H9 (cell line): ENCODE results near the gene OSBPL8. TPM values are rescaled to one million over a fixed set of nuclear protein-coding genes. Genes with fewer than 3 reads are reported as not detected.

Experiments
- DNase-seq: peaks from one replicate; pipeline ENCODE4 v3.0.0-alpha.2; 2017
- H2AFZ ChIP-seq: one replicate; pipeline ENCODE4 v1.6.1; 2013; ENCODE audit warnings: mild to moderate bottlenecking, low read length, control low read depth, moderate library complexity
- H2AK5ac ChIP-seq: 2 replicates; pipeline ENCODE4 v1.6.1; 2013; ENCODE audit warnings: low read length, control low read depth, mixed read lengths; ENCODE audit not compliant: insufficient read length
- H2BK120ac ChIP-seq: one replicate; pipeline ENCODE4 v1.6.1; 2013; ENCODE audit warnings: low read depth, mild to moderate bottlenecking, low read length, control low read depth, inconsistent platforms; ENCODE audit not compliant: poor library complexity, severe bottlenecking
- H2BK12ac ChIP-seq: 2 replicates; pipeline ENCODE4 v1.6.1; 2013; ENCODE audit warnings: low read length, control low read depth, mixed read lengths, low read depth; ENCODE audit not compliant: insufficient read length
- H2BK15ac ChIP-seq: 2 replicates; pipeline ENCODE4 v1.6.1; 2013; ENCODE audit warnings: low read depth, low read length, control low read depth
- H2BK20ac ChIP-seq: one replicate; pipeline ENCODE4 v1.6.1; 2013; ENCODE audit warnings: low read depth, mild to moderate bottlenecking, low read length, control low read depth, inconsistent platforms; ENCODE audit not compliant: poor library complexity, severe bottlenecking
- H2BK5ac ChIP-seq: 2 replicates; pipeline ENCODE4 v1.6.1; 2013; ENCODE audit warnings: low read length, control low read depth, mixed read lengths; ENCODE audit not compliant: insufficient read length
- H3K14ac ChIP-seq: 2 replicates; pipeline ENCODE4 v1.6.1; 2013; ENCODE audit warnings: low read length, control low read depth; ENCODE audit not compliant: insufficient read depth
- H3K18ac ChIP-seq: 2 replicates; pipeline ENCODE4 v1.6.1; 2013; ENCODE audit warnings: low read depth, mild to moderate bottlenecking, mixed read lengths, low read length, control low read depth; ENCODE audit not compliant: insufficient read length
- H3K23ac ChIP-seq: 2 replicates; pipeline ENCODE4 v1.6.1; 2013; ENCODE audit warnings: low read length, control low read depth, mixed read lengths, low read depth; ENCODE audit not compliant: insufficient read length
- H3K23me2 ChIP-seq: 2 replicates; pipeline ENCODE4 v1.6.1; 2013; ENCODE audit warnings: low read depth, mild to moderate bottlenecking, mixed read lengths, low read length, control low read depth; ENCODE audit not compliant: insufficient read length, poor library complexity, severe bottlenecking
- H3K27ac ChIP-seq: 2 replicates; pipeline ENCODE4 v1.5.1; 2013; ENCODE audit warnings: low read length, control low read depth, mixed read lengths, low read depth; ENCODE audit not compliant: insufficient read length
- H3K27me3 ChIP-seq: 2 replicates; pipeline ENCODE4 v1.6.1; 2013; ENCODE audit warnings: low read length, control low read depth, inconsistent platforms; ENCODE audit not compliant: insufficient read depth
- H3K4ac ChIP-seq: 2 replicates; pipeline ENCODE4 v1.6.1; 2013; ENCODE audit warnings: low read depth, mild to moderate bottlenecking, control low read depth, inconsistent platforms, low read length, moderate library complexity
- H3K4me1 ChIP-seq: 2 replicates; pipeline ENCODE4 v1.6.1; 2013; ENCODE audit warnings: low read length, control low read depth, inconsistent platforms; ENCODE audit not compliant: insufficient read depth
- H3K4me2 ChIP-seq: 2 replicates; pipeline ENCODE4 v1.6.1; 2013; ENCODE audit warnings: low read length, control low read depth, mixed read lengths; ENCODE audit not compliant: insufficient read length, insufficient read depth
- H3K56ac ChIP-seq: 2 replicates; pipeline ENCODE4 v1.6.1; 2013; ENCODE audit warnings: low read depth, mild to moderate bottlenecking, mixed read lengths, low read length, control low read depth; ENCODE audit not compliant: insufficient read length
- H3K79me1 ChIP-seq: 2 replicates; pipeline ENCODE4 v1.6.1; 2013; ENCODE audit warnings: low read depth, mild to moderate bottlenecking, moderate library complexity, low read length, control low read depth, inconsistent platforms; ENCODE audit not compliant: insufficient read depth, poor library complexity, severe bottlenecking
- H3K79me2 ChIP-seq: 2 replicates; pipeline ENCODE4 v1.6.1; 2013; ENCODE audit warnings: low read length, control low read depth, inconsistent platforms; ENCODE audit not compliant: insufficient read depth
- H3K9ac ChIP-seq: 2 replicates; pipeline ENCODE4 v1.6.1; 2013; ENCODE audit warnings: low read length, control low read depth, mixed read lengths; ENCODE audit not compliant: insufficient read length; ENCODE audit errors: extremely low read depth
- H3K9me3 ChIP-seq: one replicate; pipeline ENCODE4 v1.6.1; 2013; ENCODE audit warnings: low read depth, low read length, inconsistent platforms; ENCODE audit not compliant: control insufficient read depth
- H3T11ph ChIP-seq: one replicate; pipeline ENCODE4 v1.6.1; 2013; ENCODE audit warnings: mild to moderate bottlenecking, low read length, control low read depth, inconsistent platforms
- H4K20me1 ChIP-seq: one replicate; pipeline ENCODE4 v1.6.1; 2013; ENCODE audit not compliant: control insufficient read depth, insufficient read length, insufficient read depth
- H4K5ac ChIP-seq: 2 replicates; pipeline ENCODE4 v1.6.1; 2013; ENCODE audit warnings: low read depth, mild to moderate bottlenecking, mixed read lengths, low read length, control low read depth; ENCODE audit not compliant: insufficient read length
- H4K8ac ChIP-seq: replicated peaks from 2 replicates; pipeline ENCODE4 v1.6.1; 2013; ENCODE audit warnings: low read length, control low read depth, mixed read lengths, low read depth; ENCODE audit not compliant: insufficient read length
- H4K91ac ChIP-seq: 2 replicates; pipeline ENCODE4 v1.6.1; 2013; ENCODE audit warnings: low read depth, mild to moderate bottlenecking, moderate library complexity, mixed read lengths, low read length, control low read depth; ENCODE audit not compliant: insufficient read length
- H3K27ac Mint-ChIP-seq, 3 experiments: 2 replicates in 2 of 3; 3 replicates in 1 of 3; pipeline ENCODE4 v1.8.0; 2020 to 2021; ENCODE audit warnings: mixed read lengths in 3 of 3, mild to moderate bottlenecking in 1 of 3, moderate library complexity in 1 of 3
- H3K27me3 Mint-ChIP-seq: 2 replicates; pipeline ENCODE4 v1.8.0; 2021; ENCODE audit warnings: low read depth, mild to moderate bottlenecking, moderate library complexity, mixed read lengths
- H3K36me3 Mint-ChIP-seq, 3 experiments: 2 replicates in 2 of 3; 3 replicates in 1 of 3; pipeline ENCODE4 v1.8.0; 2020 to 2021; ENCODE audit warnings: low read depth in 3 of 3, mixed read lengths in 3 of 3; ENCODE audit not compliant: insufficient read depth in 1 of 3
- H3K4me1 Mint-ChIP-seq, 2 experiments: 2 replicates each; pipeline ENCODE4 v1.8.0; 2020; ENCODE audit warnings: mixed read lengths in 2 of 2
- H3K4me3 Mint-ChIP-seq, 2 experiments: 2 replicates in 1 of 2; 3 replicates in 1 of 2; pipeline ENCODE4 v1.8.0; 2020 to 2021; ENCODE audit warnings: mild to moderate bottlenecking in 2 of 2, mixed read lengths in 2 of 2, moderate library complexity in 1 of 2
- H3K9me3 Mint-ChIP-seq, 2 experiments: 2 replicates in 1 of 2; 3 replicates in 1 of 2; pipeline ENCODE4 v1.8.0; 2020; ENCODE audit warnings: mild to moderate bottlenecking in 2 of 2, mixed read lengths in 2 of 2, moderate library complexity in 1 of 2
- CTCF ChIP-seq: fragments of 200-600 bp; sonication (generic); conservative IDR thresholded peaks from 3 replicates; pipeline ENCODE4 v1.8.0; 2021; ENCODE audit warnings: antibody characterized with exemption, mild to moderate bottlenecking
- WGBS: extraction: QIAGEN DNeasy Blood & Tissue Kit; methylation state at CpG from one replicate; pipeline ENCODE4 v1.1.7; 2013; ENCODE audit warnings: missing lambda C conversion rate, low lambda C conversion rate, mixed read lengths; ENCODE audit not compliant: insufficient read length; ENCODE audit errors: extremely low coverage; 5-methylcytosine and 5-hydroxymethylcytosine counted together
- total RNA-seq: library from RNA; stranded (reverse); gene quantifications from 2 replicates; pipeline ENCODE4 v1.2.1, GENCODE V29; 2021

OSBPL8 gene
- total RNA-seq, 1 experiment from 2014 or later, result 61.2 TPM

- no CpG with 5 or more reads among the region's 3 CpGs for WGBS
Measured at GRCh38 chr12:76587428-76588178, 28.0 kb upstream of the OSBPL8 start.

More at GRCh38 chr12:76587428-76588178, 28.0 kb upstream of the OSBPL8 start:
- Histone ChIP-seq H3K9me3 (no peaks in the 10 kb centered on the region), H4K8ac (no peak overlapping the region), H3K79me2 (no peaks in the 10 kb centered on the region), H2BK20ac (no peak overlapping the region), H2AK5ac (no peak overlapping the region), H4K5ac (no peak overlapping the region), H3T11ph (no peak overlapping the region), H2BK5ac (no peak overlapping the region), H2BK120ac (no peak overlapping the region), H3K18ac (no peak overlapping the region), H3K27ac (no peak overlapping the region), H4K91ac (no peak overlapping the region), H3K4ac (no peak overlapping the region), H2AFZ (no peak overlapping the region), H3K56ac (no peak overlapping the region), H3K23ac (no peak overlapping the region), H3K27me3 (no peaks in the 10 kb centered on the region), H4K20me1 (no peaks in the 10 kb centered on the region), H3K9ac (no peak overlapping the region), H2BK12ac (no peak overlapping the region), H3K79me1 (no peaks in the 10 kb centered on the region), H3K4me1 (no peaks in the 10 kb centered on the region), H2BK15ac (no peak overlapping the region), H3K4me2 (no peak overlapping the region), H3K23me2 (no peaks in the 10 kb centered on the region), H3K14ac (no peak overlapping the region)
- Mint-ChIP-seq H3K27ac (no peak overlapping the region), H3K36me3 (no peaks in the 10 kb centered on the region), H3K27me3 (no peaks in the 10 kb centered on the region), H3K9me3 (no peaks in the 10 kb centered on the region; a peak in 3 of 5 replicates), H3K4me1 (no peaks in the 10 kb centered on the region), H3K4me3 (no peak overlapping the region)
- TF ChIP-seq CTCF, result no peak
- DNase-seq, result no peak
